Measurements from ENCODE around the gene SF3A1.

GRCh38 chr22:30308093-30308492 is 48.6 kb downstream of the SF3A1 start:
- TF ChIP-seq FOXM1 (IDR thresholded peaks at IDR 0.05; ENCODE audit: borderline replicate concordance) (no peak), FOXA1 (IDR thresholded peaks at IDR 0.05) (no peak)
